OCI-M1 (cell line): ENCODE measurements around the gene QPRT.
"Not testable (repeated sequence)": the region's sequence is repeated elsewhere in the genome, so short reads cannot be mapped to it uniquely, and the experiment has no call there.

Experiments
- DNase-seq: peaks from one replicate; lab custom pipeline; 2025; lab: John Stamatoyannopoulos, UW

QPRT gene

GRCh38 chr16:29720703-29721102 is 41.7 kb downstream of the QPRT start:
- peak; percentile 94 for DNase-seq

DNA sequence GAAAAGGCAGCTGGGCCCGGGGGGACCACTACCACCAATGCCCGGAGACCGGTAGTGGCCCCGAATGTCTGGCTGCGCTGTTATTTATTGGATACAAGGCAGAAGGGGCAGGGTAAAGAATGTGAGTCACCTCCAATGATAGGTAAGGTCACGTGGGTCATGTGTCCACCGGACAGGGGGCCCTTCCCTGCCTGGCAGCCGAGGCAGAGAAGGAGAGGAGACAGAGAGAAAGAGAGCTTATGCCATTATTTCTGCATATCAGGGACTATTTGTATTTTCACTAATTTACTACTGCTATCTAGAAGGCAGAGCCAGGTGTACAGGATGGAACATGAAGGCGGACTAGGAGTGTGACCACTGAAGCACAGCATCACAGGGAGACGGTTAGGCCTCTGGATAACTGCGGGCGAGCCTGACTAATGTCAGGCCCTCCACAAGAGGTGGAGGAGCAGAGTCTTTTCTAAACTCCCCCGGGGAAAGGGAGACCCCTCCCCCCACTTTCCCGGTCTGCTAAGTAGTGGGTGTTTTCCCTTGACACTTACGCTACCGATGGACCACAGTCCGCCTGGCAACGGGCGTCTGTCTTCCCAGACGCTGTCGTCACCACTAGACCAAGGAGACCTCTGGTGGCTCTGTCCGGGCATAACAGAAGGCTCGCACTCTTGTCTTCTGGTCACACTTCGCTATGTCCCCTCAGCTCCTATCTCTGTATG is 42.3 kb downstream of the QPRT start:
- DNase-seq, result peak; percentile 95

- DNase-seq, result no peak
These were observed 47.9 kb downstream of the QPRT start for GRCh38 chr16:29726845-29727377.

GRCh38 chr16:29727452-29727851 is 48.5 kb downstream of the QPRT start:
- no peak for DNase-seq

- peak; percentile 70 for DNase-seq
These were observed 50.1 kb downstream of the QPRT start for GRCh38 chr16:29729116-29729521.

DNA sequence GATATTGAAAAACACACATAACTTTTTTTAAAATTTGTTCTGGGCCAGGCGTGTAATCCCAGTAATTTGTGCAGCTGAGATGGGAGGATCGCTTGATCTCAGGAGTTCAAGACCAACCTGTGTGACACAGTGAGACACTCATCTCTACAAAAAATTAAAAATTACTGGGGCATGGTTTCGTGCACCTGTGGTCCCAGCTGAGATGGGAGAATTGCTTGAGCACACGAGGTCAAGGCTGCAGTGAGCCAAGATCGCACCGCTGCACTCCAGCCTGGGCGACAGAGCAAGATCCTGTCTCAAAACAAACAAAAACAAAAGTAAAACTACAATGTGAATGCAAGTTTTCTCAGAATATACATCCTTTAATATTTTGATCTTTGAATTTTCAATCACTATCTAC is 51.7 kb downstream of the QPRT start:
- no peak for DNase-seq

- DNase-seq, result not testable (repeated sequence)
These were observed 53.0 kb downstream of the QPRT start for GRCh38 chr16:29731768-29732601.

DNA sequence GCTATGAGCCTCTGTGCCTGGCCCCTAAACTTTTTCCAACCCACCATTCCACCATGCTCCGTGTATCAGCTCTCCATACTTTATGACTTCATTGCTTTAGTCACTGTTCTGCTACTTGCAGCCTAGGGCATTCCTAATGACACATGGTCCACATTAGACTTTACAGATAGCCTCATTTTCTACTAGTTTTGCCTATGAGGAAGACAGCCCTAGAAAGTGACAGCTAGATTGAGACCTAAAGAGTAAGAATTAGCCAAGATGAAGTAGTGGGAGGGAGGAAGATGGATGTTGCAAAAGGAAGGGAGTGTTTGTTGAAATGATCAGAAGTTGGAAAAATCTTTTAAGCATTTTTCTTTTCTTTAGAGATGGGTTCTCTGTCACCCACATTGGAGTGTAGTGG is 55.8 kb downstream of the QPRT start:
- DNase-seq, result no peak

DNA sequence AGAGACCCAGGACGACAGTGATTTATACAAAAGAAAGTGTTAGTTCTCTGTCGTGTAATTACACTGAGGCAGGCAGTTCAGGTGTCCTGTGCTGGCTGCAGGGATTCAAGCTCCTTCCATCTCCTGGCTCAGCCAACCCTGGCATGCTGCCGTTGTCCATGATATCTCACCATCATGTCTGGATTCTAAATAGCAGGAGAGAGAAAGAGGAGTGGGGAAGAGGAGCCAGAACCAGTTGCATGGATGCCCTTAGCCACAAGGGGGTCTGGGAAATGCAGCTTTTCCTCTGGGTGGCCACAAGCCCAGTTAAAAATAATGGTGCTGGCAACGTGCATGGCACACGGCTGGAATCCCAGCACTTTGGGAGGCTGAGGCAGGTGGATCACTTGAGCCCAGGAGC is 57.1 kb downstream of the QPRT start:
- no peak for DNase-seq

GRCh38 chr16:29736764-29737163 is 57.8 kb downstream of the QPRT start:
- no peak for DNase-seq

GRCh38 chr16:29737713-29738112 is 58.7 kb downstream of the QPRT start:
- no peak for DNase-seq

- no peak for DNase-seq
These were observed 59.5 kb downstream of the QPRT start for GRCh38 chr16:29738514-29738913.

GRCh38 chr16:29739927-29740629 is 61.1 kb downstream of the QPRT start:
- DNase-seq, result not testable (repeated sequence)

GRCh38 chr16:29740630-29741015 is 61.6 kb downstream of the QPRT start:
- DNase-seq, result peak; percentile 53

GRCh38 chr16:29742683-29743275 is 63.8 kb downstream of the QPRT start:
- no peak for DNase-seq

DNA sequence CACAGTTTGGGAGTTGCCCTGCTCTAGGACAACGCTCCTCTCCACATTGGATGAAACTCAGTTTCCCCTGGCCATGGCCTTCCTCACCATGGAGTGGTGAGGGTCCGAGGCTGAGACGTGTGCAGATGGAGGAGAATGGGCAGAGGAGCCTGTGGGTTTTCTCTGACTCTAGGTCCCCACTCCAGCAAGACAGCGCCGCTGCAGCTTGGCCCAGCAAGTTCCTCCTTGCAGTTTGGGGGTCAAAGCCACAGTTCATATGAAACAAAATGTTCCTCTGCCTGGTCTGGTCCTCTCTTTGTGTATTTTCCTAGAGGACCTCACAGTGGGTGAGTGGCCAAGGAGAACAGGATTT is 64.5 kb downstream of the QPRT start:
- no peak for DNase-seq

DNA sequence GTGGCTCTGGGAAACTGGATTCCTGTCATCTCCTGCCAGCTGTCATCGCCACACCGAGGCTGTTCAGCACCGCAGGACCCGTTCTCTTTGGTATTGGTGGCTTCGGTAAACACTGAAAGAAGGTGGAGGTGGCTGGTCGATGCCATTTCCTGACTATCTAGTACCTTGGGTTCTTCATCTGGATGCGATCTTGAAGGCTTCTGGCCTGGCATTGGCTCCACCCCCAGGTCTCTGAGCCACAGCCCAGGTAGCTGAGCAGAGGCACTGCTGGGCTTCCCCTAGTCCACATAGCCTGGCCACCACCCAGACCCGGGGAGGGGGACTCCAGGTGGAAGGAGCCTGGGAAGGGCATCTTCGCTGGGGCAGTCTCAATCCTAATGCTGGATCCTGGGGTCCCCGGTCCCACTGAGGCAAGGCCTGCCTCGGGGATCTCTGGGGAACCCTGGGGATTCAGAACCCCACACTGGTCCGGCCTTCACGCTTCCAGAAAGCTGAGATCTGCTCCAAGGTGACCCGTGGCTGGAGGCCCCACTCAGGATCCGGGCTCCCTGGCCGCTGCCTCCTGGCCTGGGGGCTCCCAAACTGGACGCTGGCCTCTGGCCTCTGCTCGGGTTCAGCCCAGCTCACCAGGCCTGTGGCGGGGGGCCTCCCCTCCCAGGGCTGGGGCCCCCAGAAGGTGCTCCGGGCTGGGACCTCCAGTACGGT is 65.0 kb downstream of the QPRT start:
- DNase-seq, result no peak

DNA sequence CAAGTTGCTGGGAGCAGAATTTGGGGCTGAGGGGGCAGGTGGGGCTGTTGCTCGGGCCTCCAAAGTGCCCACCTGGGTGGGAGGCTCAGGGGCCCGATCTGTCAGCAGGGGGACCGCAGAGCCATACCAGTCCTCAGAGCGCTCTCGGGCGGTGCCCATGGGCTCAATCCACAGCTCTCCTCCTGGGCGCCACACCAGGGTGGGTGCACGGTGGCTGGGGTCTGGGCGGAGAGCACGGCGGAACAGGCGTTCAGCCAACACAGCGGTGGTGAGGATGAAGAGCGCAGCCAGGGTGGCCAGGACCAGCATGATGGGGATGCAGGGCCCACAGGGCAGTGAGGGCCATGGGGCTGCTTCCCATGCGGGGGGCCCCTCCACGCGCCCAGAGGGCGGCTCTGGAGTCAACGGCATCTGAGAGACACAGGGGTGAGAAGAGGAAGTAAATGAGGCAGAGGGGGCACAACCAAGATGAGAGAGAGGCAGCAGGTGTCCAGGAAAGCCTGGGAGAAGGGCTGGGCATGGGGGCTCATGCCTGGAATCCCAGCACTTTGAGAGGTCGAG is 65.6 kb downstream of the QPRT start:
- DNase-seq, result no peak

DNA sequence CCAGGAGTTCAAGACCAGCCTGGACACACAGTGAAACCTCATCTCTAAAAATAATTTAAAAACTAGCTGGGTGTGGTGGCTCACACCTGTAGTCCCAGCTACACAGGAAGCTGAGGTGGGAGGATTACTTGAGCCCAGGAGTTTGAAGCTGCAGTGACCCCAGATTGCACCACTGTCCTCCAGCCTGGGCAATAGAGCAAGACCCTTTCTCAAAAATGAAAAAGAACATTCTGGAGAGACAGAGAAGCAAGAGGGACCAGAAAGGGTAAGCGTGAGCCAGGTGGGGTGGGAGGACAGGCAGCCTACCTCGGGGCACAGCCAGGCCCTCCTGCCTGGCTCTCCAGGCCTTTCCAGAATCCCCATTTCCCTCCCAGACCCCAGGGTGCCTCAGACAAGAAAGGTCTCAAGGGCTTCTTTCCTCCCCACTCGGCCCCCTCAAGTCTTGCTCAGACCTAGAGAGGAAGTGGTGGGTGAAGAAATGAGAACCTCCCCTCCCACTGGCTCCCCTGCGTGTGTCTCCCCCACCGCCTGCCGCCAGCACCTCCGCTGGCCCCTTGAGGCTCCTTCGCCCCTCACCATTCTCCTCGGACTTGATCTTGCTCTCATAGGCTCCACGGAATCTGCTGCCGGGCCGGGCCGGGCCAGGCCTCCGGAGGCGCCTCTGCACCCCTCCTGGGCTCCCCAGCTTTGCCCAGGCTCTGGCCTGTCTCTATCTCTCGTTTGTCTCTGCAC is 66.3 kb downstream of the QPRT start:
- DNase-seq, result no peak

DNA sequence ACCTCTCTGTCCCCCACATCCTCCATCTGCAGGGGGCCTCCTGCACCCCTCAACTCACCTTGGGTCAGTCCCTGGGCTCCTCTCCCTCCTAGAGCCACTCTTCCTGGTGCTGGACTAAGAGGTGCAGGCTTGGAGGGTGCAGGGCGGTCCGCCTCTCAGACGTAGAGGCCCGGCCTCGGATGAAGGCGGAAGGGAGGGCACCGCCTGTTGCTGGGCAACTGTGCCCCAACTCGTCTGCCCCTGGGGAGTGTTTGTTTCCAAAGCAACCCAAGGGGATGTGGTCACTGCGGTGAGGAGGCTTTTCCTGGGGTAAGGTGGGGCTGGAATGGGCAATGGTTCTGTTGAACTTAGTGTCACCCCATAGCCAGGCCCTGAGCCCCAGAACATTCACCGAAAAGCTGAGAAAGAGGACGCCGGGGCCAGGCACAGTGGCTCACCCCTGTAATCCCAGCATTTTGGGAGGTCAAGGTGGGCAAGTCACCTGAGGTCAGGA is 66.9 kb downstream of the QPRT start, which contains the start of gene C16orf54:
TSS of gene C16orf54 (minus strand) at position 138 of the 493 bp plus-strand sequence. CDS start 1,039 bp downstream, outside the sequence.
- peak; percentile 48 for DNase-seq
